NOMO-1 (cell line): ENCODE data around the gene SNRPE.
"Not testable (repeated sequence)": the region's sequence is repeated elsewhere in the genome, so short reads cannot be mapped to it uniquely, and the experiment has no call there.

ENCODE experiments used
- DNase-seq, 2 experiments: peaks; one replicate each; lab custom pipeline; 2025; ENCODE audit not compliant: unreplicated experiment in 2 of 2; lab: John Stamatoyannopoulos, UW

The SNRPE gene

DNA sequence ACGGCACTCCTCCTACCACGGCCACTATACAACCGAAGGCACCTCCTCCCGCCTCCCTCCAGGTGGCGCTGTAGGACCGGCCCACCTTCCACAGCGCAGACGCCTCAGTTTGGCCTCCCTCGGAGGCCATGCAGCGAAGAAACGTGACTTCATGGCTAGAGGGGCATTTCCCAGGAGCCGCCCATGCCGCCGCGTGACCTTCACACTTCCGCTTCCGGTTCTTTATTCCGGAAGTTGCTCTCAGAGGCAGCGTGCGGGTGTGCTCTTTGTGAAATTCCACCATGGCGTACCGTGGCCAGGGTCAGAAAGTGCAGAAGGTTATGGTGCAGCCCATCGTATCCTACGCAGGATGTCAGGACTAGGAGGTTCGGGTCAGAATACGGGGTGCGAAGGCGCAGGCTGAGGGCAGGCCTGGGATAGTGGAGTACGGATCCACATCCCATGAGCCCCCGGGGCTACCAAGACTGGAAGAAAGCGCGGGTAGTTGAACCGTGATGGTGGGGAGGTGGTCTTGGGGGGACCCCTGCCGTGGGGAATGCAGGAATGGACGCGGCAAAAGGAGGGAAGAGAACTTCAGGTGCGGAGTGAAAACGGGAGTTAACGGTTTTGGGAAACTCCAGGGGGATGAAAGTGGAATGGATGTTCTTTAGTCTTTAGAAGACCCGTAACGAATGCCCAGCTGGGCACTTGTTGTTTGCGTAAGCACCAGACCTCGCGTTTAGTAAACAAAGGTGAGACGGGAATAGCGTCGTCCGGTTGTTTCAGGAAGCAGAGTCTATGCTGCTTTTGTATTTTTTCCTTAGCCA lies at the start of gene SNRPE:
Gene SNRPE, plus strand, starts transcription at position 221 of the 806 bp plus-strand sequence. Its CDS starts 61 bp downstream, at position 282.
- peak; percentile 99 for DNase-seq

GRCh38 chr1:203813581-203814341 lies 47.6 kb upstream of the SNRPE start:
- DNase-seq, result no peak

- DNase-seq, result no peak
These were observed 43.0 kb upstream of the SNRPE start for GRCh38 chr1:203818399-203818798.

DNA sequence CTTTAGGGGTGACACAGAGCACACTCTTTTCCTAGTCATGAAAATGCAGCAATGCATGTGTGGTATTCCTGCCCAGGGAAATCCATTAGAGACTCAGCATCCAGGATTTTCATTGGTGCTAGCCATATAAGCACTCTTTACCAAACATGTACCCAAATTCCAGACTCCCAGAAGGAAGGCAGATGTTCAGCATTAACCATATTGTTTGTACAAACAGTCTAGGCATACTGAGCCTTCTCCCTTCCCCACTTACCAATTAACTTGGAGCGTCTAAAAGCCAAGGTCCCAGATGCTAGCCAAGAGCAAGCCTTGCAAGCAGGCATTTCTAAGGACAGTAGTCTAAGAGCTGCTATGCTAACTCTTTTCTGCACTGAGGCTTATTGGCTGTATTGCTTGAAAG lies 38.1 kb upstream of the SNRPE start:
- no peak for DNase-seq

DNA sequence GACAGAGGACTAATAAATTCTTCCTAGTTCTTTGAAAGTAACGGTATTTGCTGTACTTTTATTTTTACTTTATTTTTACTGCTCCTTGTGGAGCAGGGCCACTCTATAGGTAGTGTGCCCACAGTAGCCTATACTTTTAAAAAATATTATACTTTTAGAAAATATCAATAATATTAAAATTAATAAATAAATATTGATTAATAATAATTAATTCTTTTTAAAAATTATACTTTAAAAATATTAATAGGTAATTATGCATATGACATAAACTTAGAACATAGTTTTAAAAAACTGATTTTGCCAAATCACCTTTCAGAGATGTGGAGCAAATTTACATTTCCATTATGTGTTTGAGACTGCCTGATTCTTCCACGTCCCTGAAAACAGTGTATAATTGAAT lies 35.2 kb upstream of the SNRPE start:
- no peak for DNase-seq

GRCh38 chr1:203828002-203828401 lies 33.4 kb upstream of the SNRPE start:
- no peak for DNase-seq

DNA sequence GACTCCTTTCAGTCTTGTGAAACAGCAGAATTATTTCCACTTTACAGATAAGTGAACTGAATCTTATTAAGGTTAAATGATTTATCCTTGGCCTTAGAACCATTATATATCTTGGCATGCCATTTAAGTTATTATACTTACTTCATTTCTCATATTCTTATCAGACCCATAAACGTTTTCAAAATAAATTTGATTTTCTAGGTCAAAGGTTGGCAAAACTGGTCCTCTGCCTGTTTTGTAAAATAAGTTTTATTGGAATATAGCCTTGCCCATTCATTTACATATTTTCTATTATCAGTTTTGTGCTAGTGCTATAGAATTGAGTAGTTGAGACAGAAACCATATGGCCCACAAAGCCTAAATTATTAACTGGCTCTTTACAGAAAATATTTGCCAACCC lies 32.9 kb upstream of the SNRPE start:
- DNase-seq, result no peak

DNA sequence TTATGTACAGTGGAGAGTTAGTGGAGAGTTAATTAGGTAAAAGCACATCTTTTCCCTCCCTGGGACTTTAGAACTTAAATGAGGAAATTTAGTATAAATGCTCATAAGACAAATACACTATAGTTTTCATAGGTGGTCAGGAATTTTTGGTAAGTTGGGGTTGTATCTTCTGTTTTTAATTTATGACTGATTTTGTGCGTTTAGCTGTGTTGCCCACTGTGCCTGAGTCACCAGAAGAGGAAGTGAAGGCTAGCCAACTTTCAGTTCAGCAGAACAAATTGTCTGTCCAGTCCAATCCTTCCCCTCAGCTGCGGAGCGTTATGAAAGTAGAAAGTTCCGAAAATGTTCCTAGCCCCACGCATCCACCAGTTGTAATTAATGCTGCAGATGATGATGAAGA lies 32.2 kb upstream of the SNRPE start:
- DNase-seq, result peak in 1 of 2 experiments; percentile 31

DNA sequence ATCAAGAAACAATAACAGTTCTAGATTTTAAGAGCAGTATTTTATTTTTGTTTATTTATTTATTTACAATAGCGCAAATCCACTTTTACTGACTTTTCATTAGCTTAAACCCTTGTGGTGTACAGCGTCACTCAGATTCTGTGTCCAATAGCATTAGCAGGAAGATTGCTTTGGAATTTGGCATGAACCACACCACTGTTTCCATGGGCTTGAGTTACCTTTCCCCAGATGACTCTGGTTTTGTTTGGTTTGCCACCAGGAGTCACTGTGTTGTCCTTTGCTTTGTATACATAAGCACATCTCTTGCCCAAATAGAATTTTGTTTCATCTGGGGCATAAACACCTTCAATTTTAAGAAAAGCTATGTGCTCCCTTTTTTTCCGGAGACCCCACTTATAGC lies 25.9 kb upstream of the SNRPE start:
- no peak for DNase-seq

GRCh38 chr1:203839081-203839480 lies 22.3 kb upstream of the SNRPE start:
- DNase-seq, result no peak

GRCh38 chr1:203840208-203840808 lies 21.1 kb upstream of the SNRPE start:
- no peak for DNase-seq

DNA sequence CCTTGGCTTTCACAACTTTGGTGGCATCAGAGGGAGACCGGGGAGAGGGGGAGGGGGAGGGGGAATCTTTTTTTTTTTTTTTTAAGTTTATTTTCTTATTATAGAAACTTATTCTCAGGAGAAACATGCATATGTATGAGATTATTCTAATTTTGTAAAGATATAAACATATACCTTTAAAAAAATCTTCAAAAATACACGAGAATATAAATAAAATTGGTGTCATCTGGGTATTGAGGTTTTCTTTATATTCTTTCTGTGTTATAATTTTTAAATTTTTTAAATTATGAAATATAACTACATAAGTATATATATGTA lies 18.9 kb upstream of the SNRPE start:
- DNase-seq, result no peak

DNA sequence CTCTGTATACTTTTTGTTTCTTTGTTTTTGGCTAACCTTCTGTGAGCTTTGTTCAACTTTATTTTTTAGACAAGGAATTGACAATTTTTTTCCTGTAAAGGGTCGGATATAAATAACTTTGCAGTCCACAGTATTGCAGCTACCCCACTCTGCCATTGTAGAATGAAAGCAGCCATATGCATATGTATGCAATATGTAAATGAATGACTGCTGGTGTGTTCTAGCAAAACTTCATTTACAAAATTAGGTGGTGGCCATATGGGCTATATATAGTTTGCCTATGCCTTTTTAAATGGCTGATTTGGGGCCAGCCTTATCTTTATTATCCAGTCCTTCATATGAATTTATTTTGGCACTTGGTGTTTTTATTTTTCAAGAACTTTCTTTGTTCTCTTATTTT lies 18.0 kb upstream of the SNRPE start:
- no peak for DNase-seq

DNA sequence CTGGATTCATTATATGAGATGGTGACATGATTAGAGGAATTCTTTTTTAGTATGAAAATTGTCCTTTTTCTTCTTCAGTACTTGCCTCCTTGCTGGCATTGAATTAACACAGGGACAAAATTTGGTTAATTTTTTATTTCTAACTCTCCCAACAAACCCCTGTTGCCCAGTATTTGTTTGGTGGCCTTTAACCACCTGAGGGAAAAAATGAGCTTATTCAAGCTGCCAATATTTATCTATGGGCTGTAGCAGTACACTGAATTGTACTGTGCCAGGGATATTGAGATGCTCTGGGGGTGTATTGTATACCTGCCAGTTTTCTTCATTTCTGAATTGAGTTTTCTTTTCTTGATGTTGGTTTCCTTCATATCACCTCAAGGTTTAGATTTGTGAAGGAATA lies 8.3 kb upstream of the SNRPE start:
- DNase-seq, result not testable (repeated sequence)

DNA sequence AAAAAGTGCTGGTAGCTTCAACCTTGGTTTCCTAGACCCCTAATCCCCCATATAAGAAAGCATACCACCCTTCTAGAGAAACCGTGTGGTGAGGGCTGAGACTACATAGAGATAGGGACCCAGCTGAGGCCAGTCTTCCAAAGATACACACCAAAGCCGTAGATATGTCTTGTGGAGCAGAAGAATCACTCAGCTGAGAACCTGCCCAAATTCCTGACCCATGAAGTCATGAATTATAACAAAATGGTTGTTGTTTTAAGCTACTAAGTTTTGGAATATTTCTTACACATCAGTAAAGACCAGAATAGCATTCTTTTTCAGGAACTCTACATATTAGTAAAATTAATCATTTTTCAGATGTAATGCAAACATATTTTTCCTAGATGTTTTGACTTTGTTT lies 3.3 kb upstream of the SNRPE start:
- DNase-seq, result no peak

DNA sequence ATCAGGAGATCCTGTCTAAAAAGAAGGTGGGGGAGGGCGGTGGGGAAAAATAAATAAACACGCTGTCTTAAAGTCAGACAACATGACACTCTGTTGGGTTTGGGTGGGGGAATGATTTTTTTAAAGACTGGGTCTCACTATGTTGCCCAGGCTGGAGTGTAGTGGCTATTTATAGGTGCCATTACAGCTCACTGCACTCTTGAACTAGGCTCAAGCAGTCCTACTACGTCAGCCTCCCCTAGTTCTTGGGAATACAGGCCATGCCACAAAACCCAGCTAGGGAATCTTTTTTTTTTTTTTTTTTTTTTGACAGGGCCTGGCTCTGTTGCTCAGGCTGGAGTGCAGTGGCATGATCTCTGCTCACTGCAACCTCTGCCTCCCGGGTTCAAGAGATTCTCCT lies 2.4 kb upstream of the SNRPE start:
- DNase-seq, result no peak

DNA sequence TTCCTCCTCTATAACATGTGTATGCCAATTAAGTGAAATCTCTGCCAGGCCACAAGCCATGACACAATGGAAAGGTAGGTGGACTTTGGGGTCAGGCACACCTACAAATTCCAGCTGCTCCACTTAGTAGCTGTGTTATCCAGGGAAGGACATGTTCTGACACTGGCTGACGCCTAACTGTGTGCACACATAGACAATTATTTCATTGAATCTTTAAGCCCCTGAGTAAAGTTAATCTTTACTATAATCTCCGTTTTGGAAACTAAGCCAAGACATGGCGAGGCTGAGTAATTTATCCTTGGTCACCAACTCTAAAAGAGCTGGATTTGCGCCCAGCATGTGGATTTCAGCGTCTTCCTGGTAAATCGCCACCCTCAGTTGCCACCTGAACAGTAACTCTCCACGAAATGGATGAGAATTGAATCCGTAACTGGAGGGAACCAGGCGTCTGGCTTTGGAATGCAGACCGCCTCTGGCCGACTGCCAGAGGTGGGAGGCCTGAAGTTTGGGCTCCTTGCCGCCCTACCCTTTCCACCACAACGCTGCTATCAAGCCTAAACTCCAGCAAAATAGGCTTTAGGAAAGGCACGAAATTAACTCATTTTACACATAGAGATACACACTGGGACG lies 888 bp upstream of the SNRPE start:
- DNase-seq, result no peak

DNA sequence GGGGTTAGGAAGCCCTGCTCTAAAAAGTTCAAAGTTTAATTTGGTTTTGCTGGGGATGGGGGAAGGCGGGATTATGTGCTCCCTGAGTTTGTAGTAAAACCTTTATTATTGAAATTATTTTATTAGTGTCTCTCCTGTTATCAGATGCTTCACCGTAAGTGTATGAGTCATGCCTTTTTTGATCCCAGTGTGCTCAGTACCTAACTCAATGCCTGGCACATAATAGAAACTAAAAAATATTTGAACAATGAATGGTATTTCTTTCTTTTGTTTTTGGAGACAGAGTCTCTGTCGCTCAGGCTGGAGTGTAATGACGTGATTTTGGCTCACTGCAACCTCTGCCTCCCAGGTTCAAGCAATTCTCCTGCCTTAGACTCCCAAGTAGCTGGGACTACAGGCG lies 6.4 kb downstream of the SNRPE start:
- DNase-seq, result no peak

DNA sequence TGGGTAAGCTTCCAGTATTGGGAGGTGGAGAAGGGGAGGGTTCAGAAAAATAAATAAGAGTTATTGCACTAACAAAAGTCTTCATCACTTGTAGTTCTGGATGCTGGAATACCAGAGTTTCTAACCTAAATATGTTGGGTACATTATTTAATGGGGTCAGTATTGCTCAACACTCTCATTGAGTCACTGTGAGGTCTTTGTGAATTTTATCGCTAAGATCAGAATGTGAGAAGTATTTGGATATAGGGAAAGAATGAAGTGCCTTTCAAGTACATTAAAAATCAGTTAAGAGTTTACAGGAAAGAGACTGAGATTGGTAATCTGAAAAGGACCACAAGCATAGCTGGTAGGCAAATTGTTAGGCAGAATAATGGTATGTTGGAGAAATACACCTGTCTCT lies 8.8 kb downstream of the SNRPE start:
- DNase-seq, result no peak

GRCh38 chr1:203871114-203871880 lies 9.9 kb downstream of the SNRPE start:
- DNase-seq, result peak in 1 of 2 experiments; percentile 57

DNA sequence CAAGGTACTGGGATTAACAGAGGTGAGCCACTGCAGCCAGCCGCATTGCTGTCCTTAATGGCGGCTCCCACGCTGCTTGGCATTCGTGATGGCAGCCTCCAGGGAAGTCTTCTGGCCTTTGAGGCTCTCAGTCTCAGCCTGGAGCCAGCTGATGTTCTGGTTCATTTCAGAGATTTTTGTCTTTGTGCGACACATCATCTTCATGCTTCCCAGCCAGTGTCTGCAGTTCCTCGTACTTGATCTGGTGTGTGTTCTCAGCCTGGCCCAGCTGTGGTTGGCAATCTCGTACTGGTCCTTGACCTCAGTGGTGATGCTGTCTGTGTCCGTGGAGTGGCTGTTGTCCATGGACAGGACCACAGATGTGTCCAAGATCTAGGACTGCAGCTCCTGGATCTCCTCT lies 11.7 kb downstream of the SNRPE start:
- no peak for DNase-seq
